HG02981 (cell line): ENCODE data around the gene LENG1.
A peak's percentile ranks its signal among the peaks of the same experiment; 100 is the strongest.
"Not testable (repeated sequence)": the region's sequence is repeated elsewhere in the genome, so short reads cannot be mapped to it uniquely, and the experiment has no call there.

Experiments used
- ATAC-seq: cut with Tn5 transposase; IDR thresholded peaks from one replicate; pipeline ENCODE4 v1.9.1; 2021; ENCODE audit warnings: mild to moderate bottlenecking, moderate library complexity; ENCODE audit not compliant: unreplicated experiment

The LENG1 gene

DNA sequence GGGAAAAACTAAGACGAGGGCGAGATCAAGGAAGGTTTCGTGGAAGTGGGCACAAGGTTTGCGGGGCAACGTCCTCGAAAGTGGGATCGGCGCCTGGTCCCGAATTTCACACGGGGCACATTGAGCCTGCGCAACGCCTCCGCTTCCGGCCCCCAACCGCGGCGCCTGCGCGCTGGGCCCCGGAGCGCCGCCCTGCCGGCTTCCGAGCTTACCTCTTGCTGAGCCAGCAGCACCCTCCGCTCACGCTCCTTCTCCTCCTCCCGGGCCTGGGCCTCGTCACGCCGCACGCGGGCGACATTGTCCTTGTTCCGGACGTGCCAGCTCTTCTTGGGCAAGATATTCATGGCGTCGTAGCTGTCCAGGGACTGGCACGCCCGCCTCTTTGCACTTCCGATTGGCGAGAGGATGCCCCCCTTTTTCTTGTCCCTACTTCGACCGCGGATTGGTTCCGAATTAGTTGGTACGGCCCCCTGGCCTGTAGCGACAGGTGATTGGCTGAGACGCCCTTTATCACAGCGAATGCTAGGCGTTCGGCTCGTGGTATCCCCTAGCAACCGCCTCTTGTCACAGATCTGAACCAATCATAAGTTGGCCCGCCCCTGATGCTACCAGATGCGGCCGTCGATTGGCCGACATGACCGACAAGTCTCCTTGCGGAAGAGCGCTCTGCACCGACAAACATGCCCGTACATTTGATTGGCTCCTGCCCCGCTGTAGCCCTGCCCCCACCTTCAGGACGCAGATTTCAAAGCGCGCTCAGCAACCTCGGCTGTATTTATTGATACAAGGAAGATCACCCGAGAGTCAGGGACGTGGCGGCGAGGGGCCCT is at the start of gene LENG1:
LENG1 (minus strand) TSS at position 370 of the 830 bp plus-strand sequence; CDS start at position 344, 26 bp downstream.
- peak; percentile 90 for ATAC-seq

- ATAC-seq = no peak
These were observed 49.2 kb upstream of the LENG1 start for GRCh38 chr19:54208784-54209057.

GRCh38 chr19:54207983-54208783 is 48.7 kb upstream of the LENG1 start:
- peak; percentile 46 for ATAC-seq

GRCh38 chr19:54207676-54207982 is 48.1 kb upstream of the LENG1 start:
- ATAC-seq = no peak

- not testable (repeated sequence) for ATAC-seq
These were observed 47.7 kb upstream of the LENG1 start for GRCh38 chr19:54207193-54207592.

DNA sequence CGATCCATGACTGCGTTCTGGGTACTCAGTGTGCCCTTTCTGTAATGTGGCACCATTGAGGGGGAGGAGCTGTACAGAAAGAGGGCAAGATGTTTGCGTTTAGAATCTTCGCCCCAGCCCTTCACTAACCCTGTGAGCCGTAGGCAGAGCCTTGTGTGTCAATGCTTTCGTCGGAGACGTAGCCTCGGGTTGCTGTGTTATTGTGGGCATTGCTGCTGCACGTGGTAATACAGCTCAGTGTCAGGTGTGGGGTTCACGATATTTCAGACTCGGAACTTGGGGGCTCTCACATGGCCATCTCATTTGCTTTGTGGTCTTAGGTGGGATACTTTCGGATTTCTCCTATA is 47.3 kb upstream of the LENG1 start:
- no peak for ATAC-seq

- ATAC-seq = no peak
These were observed 46.7 kb upstream of the LENG1 start for GRCh38 chr19:54206030-54206830.

DNA sequence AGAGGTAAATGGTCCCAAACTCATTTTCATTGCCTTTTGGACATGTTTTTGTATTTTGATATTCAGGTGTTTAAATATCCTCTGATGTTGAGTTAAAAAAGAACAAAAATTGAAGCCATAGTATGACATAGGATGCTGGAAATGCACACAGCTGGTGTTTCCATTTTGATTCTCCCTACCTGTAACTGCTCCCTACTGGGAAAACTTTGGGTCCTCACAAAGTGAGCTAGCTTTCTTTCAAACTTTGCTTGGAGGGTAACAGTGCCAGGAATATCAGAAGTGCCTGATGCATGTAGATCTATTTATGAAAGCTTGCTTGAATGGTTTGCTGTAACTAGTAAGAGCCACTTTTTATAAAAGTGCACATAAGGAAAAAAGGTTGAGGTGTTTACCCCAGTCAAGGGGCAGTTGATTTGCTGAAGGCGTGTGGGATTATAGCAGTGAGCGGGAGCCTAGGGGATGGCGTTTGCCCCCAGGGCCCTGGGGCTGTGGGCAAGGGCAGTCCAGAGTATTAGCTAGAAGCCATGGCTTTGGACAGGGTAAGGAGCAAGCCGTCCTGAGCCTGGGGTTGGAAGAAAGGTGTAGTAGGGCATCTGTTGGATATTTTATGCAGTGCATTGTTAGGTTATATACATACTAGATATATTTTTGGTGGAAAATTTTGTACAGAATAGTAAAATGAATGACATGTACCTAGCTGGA is 45.4 kb upstream of the LENG1 start:
- ATAC-seq = no peak

GRCh38 chr19:54203151-54203611 is 43.7 kb upstream of the LENG1 start:
- no peak for ATAC-seq

DNA sequence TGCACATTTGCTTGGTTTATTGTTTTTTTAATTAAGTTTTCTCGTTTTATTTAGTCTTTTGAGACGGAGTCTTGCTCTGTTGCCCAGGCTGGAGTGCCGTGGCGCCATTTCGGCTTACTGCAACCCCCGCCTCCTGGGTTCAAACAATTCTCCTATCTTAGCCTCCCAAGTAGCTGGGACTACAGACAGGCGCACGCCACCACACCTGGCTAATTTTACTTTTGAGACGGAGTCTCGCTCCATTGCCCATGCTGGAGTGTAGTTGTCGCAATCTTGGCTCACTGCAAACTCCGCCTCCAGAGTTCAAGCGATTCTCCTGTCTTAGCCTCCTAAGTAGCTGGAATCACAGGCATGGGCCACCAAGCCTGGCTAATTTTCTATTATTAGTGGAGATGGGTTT is 42.5 kb upstream of the LENG1 start:
- ATAC-seq = no peak

GRCh38 chr19:54201172-54201701 is 41.7 kb upstream of the LENG1 start:
- ATAC-seq = no peak

- no peak for ATAC-seq
These were observed 39.9 kb upstream of the LENG1 start for GRCh38 chr19:54199401-54199800.

GRCh38 chr19:54197121-54197520 is 37.6 kb upstream of the LENG1 start:
- no peak for ATAC-seq

- no peak for ATAC-seq
These were observed 37.0 kb upstream of the LENG1 start for GRCh38 chr19:54196536-54196935.

DNA sequence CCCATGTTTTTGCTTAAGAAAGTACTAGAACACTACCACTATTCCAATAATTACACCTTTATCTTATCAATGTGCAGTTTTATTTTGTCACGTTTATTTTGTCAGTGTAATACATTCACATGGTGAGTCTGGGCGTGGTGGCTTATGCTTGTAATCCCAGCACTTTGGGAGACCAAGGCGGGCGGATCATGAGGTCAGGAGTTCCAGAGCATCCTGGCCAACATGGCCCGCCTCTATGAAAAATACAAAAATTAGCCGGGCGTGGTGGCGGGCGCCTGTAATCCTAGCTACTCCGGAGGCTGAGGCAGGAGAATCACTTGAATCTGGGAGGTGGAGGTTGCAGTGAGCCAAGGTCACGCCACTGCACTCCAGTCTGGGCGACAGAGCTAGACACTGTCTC is 34.9 kb upstream of the LENG1 start:
- ATAC-seq = not testable (repeated sequence)

DNA sequence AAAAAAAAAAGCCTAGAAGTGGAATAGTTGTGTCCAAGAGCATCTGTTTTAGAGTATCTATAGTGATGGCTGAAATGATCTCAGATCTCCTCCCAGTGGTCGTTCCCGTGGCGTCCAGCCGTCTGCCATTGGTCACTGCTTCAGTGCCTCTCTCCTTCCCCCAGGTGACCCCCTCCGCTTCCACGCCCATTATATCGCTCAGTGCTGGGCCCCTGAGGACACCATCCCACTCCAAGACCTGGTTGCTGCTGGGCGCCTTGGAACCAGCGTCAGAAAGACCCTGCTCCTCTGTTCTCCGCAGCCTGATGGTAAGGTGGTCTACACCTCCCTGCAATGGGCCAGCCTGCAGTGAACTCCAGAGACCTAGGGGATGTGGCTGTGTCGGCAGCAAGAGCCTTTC is 33.5 kb upstream of the LENG1 start:
- ATAC-seq = no peak

DNA sequence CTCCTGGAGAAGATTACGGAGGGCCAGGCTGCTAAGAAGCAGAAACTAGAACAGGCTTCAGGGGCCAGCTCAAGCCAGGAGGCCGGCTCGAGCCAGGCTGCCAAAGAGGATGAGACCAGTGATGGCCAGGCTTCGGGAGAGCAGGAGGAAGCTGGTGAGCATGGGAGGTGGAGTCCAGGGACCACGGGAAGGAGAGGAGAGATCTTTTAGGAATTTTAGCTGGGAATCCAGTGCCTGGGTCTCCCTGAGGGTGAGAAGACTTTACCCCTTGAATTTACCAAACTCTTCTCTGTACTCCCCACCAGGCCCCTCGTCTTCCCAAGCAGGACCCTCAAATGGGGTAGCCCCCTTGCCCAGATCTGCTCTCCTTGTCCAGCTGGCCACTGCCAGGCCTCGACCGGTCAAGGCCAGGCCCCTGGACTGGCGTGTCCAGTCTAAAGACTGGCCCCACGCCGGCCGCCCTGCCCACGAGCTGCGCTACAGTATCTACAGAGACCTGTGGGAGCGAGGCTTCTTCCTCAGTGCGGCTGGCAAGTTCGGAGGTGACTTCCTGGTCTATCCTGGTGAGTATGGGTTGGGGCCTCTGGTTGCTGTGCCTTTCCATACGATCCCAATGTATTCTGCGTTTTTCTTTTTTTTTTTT is 32.4 kb upstream of the LENG1 start:
- ATAC-seq = no peak

GRCh38 chr19:54191011-54191810 is 31.7 kb upstream of the LENG1 start, which contains the start of gene TSEN34:
TSS of gene TSEN34 (plus strand) at chr19:54191308. CDS start at chr19:54191365, 57 bp downstream.
- peak; percentile 20 for ATAC-seq

DNA sequence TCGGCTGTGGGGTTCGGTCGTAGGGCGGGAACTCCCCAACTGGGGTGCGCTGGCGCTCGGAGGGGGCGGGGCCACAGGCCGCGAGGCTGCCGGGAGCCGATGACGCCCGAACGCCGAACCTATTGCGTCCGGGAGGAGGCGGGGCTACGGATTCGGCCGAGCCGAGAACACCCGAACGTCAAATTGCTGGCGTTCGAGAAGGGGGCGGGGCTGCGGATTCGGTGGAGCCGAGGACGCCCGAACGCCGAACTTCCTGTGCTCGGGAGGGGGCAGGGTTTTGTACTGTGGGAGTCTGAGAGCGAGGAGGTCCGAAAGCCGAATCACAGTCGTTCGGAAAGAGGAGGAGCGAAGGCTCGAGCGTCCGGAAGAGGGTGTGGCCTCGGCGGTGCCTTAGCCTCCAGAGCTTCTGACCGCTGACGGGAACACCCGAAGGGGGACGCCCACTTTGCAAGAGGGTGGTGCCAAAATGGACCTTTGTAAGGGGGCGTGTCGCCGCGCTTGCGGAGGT is 31.0 kb upstream of the LENG1 start:
- ATAC-seq = peak; percentile 45
